Spinal cord (tissue), 10 donors: ENCODE data around the gene ASPN. TPM values are rescaled to one million over a fixed set of nuclear protein-coding genes. Genes with fewer than 3 reads are reported as not detected.

Experiments
- DNase-seq, 6 donors: peaks; one replicate each; pipeline versions ENCODE4 v3.0.0 to v3.0.0-alpha.2; 2013 to 2015; ENCODE audit warnings: low spot score in 6 of 6, low read depth in 4 of 6
- H3K27ac ChIP-seq: one replicate; pipeline ENCODE4 v1.5.1; 2013; ENCODE audit warnings: low read depth, low read length, control low read depth
- H3K27me3 ChIP-seq: one replicate; pipeline ENCODE4 v1.6.1; 2013; ENCODE audit warnings: low read length; ENCODE audit not compliant: control insufficient read depth, insufficient read depth
- H3K36me3 ChIP-seq: one replicate; pipeline ENCODE4 v1.6.1; 2013; ENCODE audit warnings: low read length; ENCODE audit not compliant: control insufficient read depth, insufficient read depth
- H3K4me1 ChIP-seq: one replicate; pipeline ENCODE4 v1.6.1; 2013; ENCODE audit warnings: low read length; ENCODE audit not compliant: control insufficient read depth, insufficient read depth
- H3K4me3 ChIP-seq: one replicate; pipeline ENCODE4 v1.5.1; 2013; ENCODE audit warnings: low read depth, low read length, control low read depth
- H3K9me3 ChIP-seq: one replicate; pipeline ENCODE4 v1.6.1; 2013; ENCODE audit warnings: low read length; ENCODE audit not compliant: control insufficient read depth, insufficient read depth
- WGBS: methylation state at CpG from one replicate; pipeline ENCODE4 v1.1.5; 2013; ENCODE audit warnings: missing lambda C conversion rate; ENCODE audit not compliant: insufficient coverage; 5-methylcytosine and 5-hydroxymethylcytosine counted together
- polyA plus RNA-seq, 2 donors: library from polyadenylated mRNA; unstranded; fragments of 120-200 nt; gene quantifications; one replicate each; pipeline ENCODE4 v1.2.1, GENCODE V29; 2013; ENCODE audit not compliant: insufficient read length in 2 of 2
- total RNA-seq, 2 donors: library from RNA; depleted of rRNA in 1 of 2; stranded (reverse); fragments of 120-200 nt in 1 of 2; fragments of >200 nt in 1 of 2; gene quantifications; one replicate each; pipeline versions ENCODE4 v1.2.3 to v1.2.4, GENCODE V29; 2013 to 2014
- donor health status: healthy.

Gene ASPN
- total and polyA plus RNA-seq, 4 donors = 12.5 to 142 (median 79.4) TPM

DNA sequence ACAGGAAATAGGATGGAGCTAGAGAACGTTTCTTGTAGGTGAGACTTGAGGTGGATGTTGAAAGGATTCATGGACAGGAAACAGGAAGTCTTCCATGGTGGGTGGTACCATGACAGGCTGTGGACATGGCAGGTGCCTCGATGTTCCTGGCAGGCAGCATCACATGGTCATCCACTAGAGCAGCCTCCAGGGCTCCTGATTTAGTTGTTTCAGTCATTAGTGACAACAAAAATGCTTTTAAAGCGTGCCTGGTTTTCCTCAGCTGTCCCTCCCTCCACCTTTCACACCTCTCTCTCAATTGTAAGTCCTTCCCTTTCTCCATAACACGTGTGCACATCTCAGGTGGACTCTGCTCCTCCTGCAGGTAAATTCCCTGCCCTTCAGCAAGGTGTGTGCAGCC, 25.2 kb upstream of the ASPN start:
- 85% methylated on average over 4 of the region's 4 CpGs for WGBS
- Histone ChIP-seq H3K27me3 (no peaks in the 10 kb centered on the region), H3K36me3 (no peaks in the 10 kb centered on the region), H3K9me3 (no peaks in the 10 kb centered on the region), H3K4me3 (no peak overlapping the region), H3K4me1 (peaks cover 5% of the 10 kb centered on the region), H3K27ac (no peak overlapping the region)
- DNase-seq = no peak

DNA sequence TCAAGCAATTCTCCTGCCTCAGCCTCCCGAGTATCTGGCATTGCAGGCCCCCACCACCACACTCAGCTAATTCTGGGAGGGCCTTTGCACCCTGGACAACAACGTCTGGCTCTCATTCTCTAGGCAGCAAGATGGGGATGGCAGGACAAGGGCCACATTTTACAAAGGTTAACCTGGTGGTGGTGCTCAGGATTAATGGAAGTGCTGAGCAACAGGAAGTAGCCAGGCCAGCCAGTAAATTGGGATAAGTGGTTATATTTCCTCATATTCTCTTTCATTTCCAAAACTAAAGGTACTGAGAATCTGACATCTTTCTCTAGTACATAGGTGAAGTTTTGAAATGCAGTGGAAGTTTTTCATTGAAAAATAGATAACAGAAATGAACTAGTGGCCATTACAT, 24.7 kb upstream of the ASPN start:
- Histone ChIP-seq H3K9me3 (no peaks in the 10 kb centered on the region), H3K27ac (peak overlapping the region; percentile 20), H3K4me1 (peaks cover 5% of the 10 kb centered on the region), H3K27me3 (no peaks in the 10 kb centered on the region), H3K36me3 (no peaks in the 10 kb centered on the region), H3K4me3 (no peak overlapping the region)
- no peak for DNase-seq
- WGBS = 100% methylated on average over 1 of the region's 2 CpGs

DNA sequence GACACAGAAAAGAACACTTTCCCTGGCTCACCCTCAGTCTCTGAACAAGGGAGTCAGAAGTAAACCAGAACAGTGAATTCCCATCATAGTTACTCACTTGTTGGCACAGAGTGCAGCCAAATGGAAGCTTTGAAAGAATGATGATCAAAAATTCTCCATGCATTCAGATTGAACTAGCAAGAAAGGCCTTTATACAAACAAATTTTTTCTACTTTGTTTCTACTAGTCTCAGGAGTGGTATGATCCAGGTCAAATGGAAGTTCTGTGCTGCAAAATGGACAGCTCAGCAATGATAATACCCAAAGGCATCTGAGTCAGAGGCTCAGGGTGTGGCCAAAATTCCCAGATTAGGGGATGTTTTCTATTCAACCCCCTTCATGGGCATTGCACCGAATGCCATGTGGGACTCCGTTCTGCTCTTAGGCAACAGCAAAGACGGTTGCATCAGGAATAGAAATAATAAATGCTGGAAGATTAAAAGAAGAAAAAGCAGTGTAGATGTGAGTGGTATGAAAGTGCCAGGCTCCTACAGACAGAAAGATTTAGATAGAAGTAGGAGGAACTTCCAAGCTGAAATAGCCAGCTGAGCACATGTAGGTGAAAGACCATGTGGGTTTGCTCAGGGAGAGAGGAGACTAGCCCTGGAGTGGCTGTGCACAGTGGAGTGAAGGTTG, 24.0 kb upstream of the ASPN start:
- WGBS = 63% methylated on average over 3 of the region's 3 CpGs
- Histone ChIP-seq H3K27ac (peak overlapping the region; percentile 20), H3K36me3 (no peaks in the 10 kb centered on the region), H3K9me3 (no peaks in the 10 kb centered on the region), H3K4me3 (no peak overlapping the region), H3K27me3 (no peaks in the 10 kb centered on the region), H3K4me1 (peaks cover 5% of the 10 kb centered on the region)
- peak in 1 of 6 donors; percentile 33 for DNase-seq

DNA sequence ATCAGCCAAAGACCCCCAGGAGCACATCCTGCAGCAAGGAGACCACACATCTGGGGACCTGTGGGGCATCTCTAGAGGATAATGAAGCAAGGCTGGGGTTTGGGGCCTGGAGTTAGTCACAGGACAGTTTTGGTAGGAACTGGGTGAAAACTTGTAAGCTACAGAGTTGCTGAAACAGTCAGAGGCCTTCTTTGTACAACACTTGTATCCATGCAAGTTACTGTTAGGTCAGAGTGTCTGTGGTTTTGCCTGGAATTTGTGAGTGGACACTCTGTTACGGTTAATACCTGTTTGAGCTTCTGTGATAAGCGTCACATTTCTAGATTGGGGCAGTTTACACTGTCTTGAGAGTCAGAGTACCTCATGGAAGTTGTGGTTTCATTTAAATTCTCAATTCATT, 22.6 kb upstream of the ASPN start:
- Histone ChIP-seq H3K4me1 (peaks cover 5% of the 10 kb centered on the region), H3K36me3 (no peaks in the 10 kb centered on the region), H3K4me3 (no peak overlapping the region), H3K9me3 (no peaks in the 10 kb centered on the region), H3K27me3 (no peaks in the 10 kb centered on the region), H3K27ac (no peak overlapping the region)
- no CpG with 5 or more reads among the region's 2 CpGs for WGBS
- no peak for DNase-seq

DNA sequence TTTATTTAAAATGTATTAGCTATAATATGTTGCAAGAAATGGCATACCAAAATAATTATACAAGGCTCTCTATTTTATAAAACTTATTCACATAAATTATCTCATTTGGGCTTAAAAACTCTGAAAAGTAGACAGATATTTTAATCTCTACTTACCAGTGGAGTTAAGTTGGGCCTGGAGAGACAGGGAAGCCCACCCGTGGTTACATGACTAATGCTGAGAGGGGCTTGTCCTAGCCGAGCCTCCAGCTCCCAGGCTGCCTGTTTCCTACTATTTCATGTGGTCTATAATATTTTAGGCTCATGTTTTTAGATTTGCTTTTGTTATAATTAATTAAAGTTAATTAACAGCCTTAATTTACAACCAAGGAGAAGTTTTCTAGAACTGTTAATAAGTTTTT, 20.9 kb upstream of the ASPN start:
- Histone ChIP-seq H3K36me3 (no peaks in the 10 kb centered on the region), H3K9me3 (no peaks in the 10 kb centered on the region), H3K27ac (no peak overlapping the region), H3K4me1 (peaks cover 4% of the 10 kb centered on the region), H3K4me3 (no peak overlapping the region), H3K27me3 (no peaks in the 10 kb centered on the region)
- WGBS = no CpG with 5 or more reads among the region's 2 CpGs
- no peak for DNase-seq

DNA sequence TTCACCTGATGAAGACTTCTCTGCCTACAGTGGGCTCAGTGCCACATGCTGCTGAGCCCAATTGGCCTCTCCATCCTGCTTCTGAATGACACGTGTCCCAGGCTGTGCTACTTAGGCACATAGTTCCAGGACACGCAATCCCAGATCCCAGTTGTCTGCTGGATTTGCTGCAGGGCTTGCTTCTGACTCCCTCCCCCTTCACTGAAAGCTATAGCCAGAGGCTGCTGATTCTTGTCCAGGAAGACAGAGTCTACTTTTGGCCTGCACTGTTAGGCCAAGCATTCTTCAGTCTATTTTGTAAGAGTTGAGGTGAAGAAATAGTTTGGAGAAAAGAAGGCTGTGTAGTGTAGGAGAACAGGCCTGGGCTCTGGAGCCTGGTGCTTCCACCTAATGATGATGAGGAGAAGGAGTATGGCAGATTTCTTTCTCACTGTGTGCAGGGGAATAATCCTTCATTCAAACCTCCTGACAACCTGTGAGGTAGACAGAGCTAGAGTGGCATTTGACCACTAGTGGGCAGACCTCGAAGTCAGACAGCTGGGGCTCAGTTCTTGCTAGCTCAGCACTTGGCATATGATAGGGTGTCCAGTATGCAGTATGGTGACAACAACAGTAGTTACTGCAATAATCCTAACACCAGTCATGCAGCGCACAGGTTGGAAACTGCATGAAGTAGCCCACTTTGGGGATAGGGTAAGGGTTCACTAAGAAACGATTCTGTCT, 19.5 kb upstream of the ASPN start:
- WGBS = 100% methylated on average over 1 of the region's 5 CpGs
- no peak for DNase-seq
- Histone ChIP-seq H3K4me3 (no peak overlapping the region), H3K27me3 (no peaks in the 10 kb centered on the region), H3K27ac (no peak overlapping the region), H3K4me1 (no peaks in the 10 kb centered on the region), H3K36me3 (no peaks in the 10 kb centered on the region), H3K9me3 (no peaks in the 10 kb centered on the region)

DNA sequence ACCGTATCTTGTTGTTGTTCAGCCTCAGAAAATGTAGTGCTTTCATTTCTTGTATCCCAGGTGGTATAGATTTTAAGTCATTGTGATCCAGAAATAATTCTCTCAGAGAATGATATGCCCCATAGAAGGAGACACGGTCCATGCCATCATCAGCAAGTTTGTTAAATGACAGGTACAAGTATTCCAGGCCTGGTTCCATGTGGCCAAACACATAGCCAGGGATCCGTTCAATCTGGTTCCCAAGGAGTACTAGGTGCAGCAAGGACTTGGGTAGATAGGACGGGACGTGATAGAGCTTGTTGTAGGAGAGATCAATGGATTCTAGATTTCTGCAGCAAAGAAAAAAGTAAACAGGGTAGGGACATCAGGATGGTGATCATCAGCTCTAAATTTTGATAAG, 18.4 kb upstream of the ASPN start:
- Histone ChIP-seq H3K36me3 (no peaks in the 10 kb centered on the region), H3K4me1 (no peaks in the 10 kb centered on the region), H3K27me3 (no peaks in the 10 kb centered on the region), H3K9me3 (no peaks in the 10 kb centered on the region), H3K4me3 (no peak overlapping the region), H3K27ac (no peak overlapping the region)
- no peak for DNase-seq
- WGBS = 96% methylated on average over 4 of the region's 5 CpGs

DNA sequence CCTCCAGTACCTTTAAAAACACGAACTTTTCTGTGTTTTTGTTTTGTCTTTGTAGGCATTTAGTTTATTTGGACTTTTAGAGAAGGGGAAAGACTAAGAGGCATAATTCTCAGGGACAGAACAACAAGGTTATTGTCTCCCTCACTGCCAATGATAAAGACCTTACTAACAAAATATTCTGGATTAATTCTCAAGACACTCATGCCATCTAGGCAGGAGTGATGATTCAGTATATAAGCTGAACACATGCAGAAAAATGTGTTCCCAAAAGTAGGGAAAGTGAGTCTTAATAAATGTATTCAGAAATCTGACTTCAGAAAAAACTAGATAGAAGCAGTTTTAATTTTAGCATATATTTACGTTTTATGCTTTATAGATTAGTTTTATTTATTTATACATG, 17.4 kb upstream of the ASPN start:
- no CpG with 5 or more reads among the region's 2 CpGs for WGBS
- Histone ChIP-seq H3K4me3 (no peak overlapping the region), H3K27ac (no peak overlapping the region), H3K9me3 (no peaks in the 10 kb centered on the region), H3K27me3 (no peaks in the 10 kb centered on the region), H3K4me1 (no peaks in the 10 kb centered on the region), H3K36me3 (no peaks in the 10 kb centered on the region)
- no peak for DNase-seq

DNA sequence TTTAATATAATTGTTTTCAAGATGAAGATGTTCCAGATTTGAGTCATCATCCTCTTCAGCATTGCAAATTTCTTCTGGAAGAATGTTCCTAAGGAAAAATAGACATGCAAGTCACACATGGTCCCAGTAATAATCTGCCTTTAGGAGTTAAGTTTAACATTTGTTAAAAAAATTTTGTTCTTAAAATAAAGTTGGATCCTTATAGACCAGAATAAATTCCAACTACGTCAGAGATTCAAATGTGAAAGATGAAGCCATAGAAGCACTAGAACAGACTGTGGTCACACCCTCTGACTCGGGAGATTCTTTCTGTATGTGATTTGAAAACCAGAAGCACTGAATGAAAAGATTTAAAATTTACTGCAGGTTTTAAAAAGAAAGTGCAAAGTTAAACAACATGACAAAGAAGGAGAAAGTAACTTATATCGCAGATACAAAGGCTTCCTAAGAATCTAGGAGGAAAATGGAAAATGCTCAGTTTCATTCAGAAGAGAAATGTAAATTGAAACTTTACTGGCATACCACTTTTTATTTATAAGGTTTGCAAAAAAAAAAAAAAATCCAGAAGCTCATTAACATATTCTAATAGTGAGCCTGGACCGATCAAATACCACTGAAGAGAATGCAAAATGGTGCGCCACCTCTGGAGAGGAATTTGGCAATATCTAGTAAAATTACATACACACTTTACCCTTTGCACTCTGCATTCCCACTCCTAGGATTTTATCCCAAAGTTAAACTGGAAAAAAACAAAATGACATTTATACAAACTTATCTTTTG, 14.3 kb upstream of the ASPN start:
- no peaks in the 10 kb centered on the region for H3K27me3 ChIP-seq
- no peaks in the 10 kb centered on the region for H3K9me3 ChIP-seq
- H3K4me1 ChIP-seq = no peaks in the 10 kb centered on the region
- H3K27ac ChIP-seq = no peak overlapping the region
- H3K4me3 ChIP-seq = no peak overlapping the region
- DNase-seq = no peak
- H3K36me3 ChIP-seq = no peaks in the 10 kb centered on the region
- WGBS = 83% methylated on average over 1 of the region's 5 CpGs
